GM18505 (cell line): ENCODE measurements around the gene ADAMTSL1.

Experiments used
- ATAC-seq: cut with Tn5 transposase; IDR thresholded peaks from one replicate; pipeline ENCODE4 v1.9.1; 2021; ENCODE audit not compliant: unreplicated experiment
- POLR2A ChIP-seq: IDR thresholded peaks from 4 replicates; pipeline ENCODE4 v1.6.1; 2011; ENCODE audit warnings: borderline replicate concordance; ENCODE audit not compliant: insufficient read depth, insufficient read length; ENCODE audit errors: extremely low read depth

Gene ADAMTSL1

GRCh38 chr9:18473652-18474279 is at the start of gene ADAMTSL1:
Gene ADAMTSL1 (plus strand): TSS chr9:18474153. CDS start chr9:18474233, 80 bp downstream.
- ATAC-seq = no peak
- TF ChIP-seq POLR2A = no peak

- no peak for ATAC-seq
- TF ChIP-seq POLR2A = no peak
Observed at GRCh38 chr9:18427691-18428090, 46.3 kb upstream of the ADAMTSL1 start.

GRCh38 chr9:18428661-18429060 is 45.3 kb upstream of the ADAMTSL1 start:
- no peak for TF ChIP-seq POLR2A
- ATAC-seq = no peak

GRCh38 chr9:18429070-18429469 is 44.9 kb upstream of the ADAMTSL1 start:
- ATAC-seq = no peak
- no peak for TF ChIP-seq POLR2A

GRCh38 chr9:18433620-18434019 is 40.3 kb upstream of the ADAMTSL1 start:
- TF ChIP-seq POLR2A = no peak
- no peak for ATAC-seq

- TF ChIP-seq POLR2A = no peak
- no peak for ATAC-seq
Observed at GRCh38 chr9:18437315-18438201, 36.4 kb upstream of the ADAMTSL1 start.

GRCh38 chr9:18438300-18438925 is 35.5 kb upstream of the ADAMTSL1 start:
- no peak for ATAC-seq
- no peak for TF ChIP-seq POLR2A

- TF ChIP-seq POLR2A = no peak
- no peak for ATAC-seq
Observed at GRCh38 chr9:18438951-18439350, 35.0 kb upstream of the ADAMTSL1 start.

GRCh38 chr9:18441261-18441660 is 32.7 kb upstream of the ADAMTSL1 start:
- no peak for TF ChIP-seq POLR2A
- no peak for ATAC-seq

- TF ChIP-seq POLR2A = no peak
- peak; percentile 91 for ATAC-seq
Observed at GRCh38 chr9:18442629-18443491, 31.1 kb upstream of the ADAMTSL1 start.

GRCh38 chr9:18447131-18447530 is 26.8 kb upstream of the ADAMTSL1 start:
- ATAC-seq = no peak
- no peak for TF ChIP-seq POLR2A

GRCh38 chr9:18447541-18447940 is 26.4 kb upstream of the ADAMTSL1 start:
- no peak for ATAC-seq
- TF ChIP-seq POLR2A = no peak

GRCh38 chr9:18448101-18448500 is 25.9 kb upstream of the ADAMTSL1 start:
- ATAC-seq = no peak
- no peak for TF ChIP-seq POLR2A
